HG03108 (cell line): ENCODE data around the gene TMEM131L.
"Not testable (repeated sequence)": the region's sequence is repeated elsewhere in the genome, so short reads cannot be mapped to it uniquely, and the experiment has no call there.

Experiments
- ATAC-seq: cut with Tn5 transposase; IDR thresholded peaks from one replicate; pipeline ENCODE4 v1.9.1; 2021; ENCODE audit warnings: moderate library complexity; ENCODE audit not compliant: unreplicated experiment

The TMEM131L gene

DNA sequence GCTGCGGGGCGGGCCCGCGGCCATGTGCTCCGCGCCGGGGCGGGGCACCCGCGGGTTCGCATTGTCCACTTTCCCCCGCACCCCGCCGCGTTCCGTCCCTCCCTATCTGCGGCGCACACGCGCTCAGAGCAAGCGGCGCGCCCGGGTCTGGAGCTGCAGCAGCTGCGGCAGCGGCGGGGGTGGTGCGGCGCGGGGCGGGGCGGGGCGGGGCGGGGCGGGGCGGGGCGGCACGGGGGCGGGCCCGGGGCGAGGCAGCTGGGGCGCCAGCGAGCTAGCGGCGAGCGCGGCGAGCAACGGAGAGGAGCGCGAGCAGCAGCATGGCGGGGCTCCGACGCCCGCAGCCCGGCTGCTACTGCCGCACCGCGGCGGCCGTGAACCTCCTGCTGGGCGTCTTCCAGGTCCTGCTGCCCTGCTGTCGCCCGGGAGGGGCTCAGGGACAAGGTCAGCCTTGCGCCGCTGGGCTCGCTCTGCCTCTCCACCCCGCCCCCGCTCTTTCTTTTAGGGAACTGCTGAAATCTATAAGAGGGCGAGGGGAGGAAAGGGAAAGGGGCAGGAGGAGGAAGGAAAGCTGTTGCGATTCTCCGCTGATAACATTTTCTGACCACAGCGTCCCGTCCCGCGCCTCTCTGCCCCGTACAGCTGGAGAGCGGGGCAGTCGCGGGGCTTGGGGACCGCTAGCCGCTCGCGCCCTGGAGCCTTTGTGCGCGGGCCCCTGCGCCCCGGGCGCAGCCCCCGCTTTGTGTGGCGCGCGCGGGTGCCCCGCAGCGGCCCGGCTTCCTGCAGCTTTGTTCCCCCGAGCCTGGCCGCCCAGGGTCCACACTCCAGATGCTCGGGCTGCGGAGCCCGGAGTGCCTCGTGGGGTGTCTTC, at the start of gene TMEM131L:
TMEM131L (plus strand) TSS at position 280 of the 868 bp plus-strand sequence; CDS start at position 318, 38 bp downstream.
- ATAC-seq: peak; percentile 35

DNA sequence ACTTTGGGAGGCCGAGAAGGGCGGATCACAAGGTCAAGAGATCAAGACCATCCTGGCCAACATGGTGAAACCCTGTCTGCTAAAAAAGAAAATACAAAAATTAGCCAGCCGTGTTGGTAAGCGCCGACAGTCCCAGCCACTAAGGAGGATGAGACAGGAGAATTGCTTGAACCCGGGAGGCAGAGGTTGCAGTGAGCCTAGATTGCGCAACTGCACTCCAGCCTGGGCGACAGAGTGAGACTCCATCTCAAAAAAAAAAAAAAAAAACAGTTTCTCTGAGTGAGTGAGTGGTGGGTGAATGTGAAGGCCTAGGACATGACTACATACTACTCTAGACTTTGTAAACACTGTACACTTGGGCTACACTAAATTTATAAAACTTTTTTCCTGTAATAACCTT, 49.7 kb upstream of the TMEM131L start:
- not testable (repeated sequence) for ATAC-seq

DNA sequence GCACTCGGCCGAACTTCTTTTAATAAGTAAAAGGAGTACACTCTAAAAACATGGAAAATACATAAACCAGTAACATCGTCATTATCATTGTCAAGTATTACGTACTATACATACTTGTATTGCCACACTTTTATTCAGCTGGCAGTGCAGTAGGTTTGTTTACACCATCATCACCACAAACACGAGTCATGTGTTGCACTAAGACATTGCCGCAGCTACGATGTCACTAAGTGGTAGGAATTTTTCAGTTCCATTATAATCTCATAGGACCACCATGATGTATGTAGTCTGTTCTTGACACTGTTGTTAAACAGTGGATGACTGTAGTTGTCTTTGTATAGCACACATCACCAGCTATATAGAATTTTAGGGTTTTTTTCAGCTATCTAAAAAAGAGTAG, 48.0 kb upstream of the TMEM131L start:
- ATAC-seq: no peak

GRCh38 chr4:153418558-153418957, 47.6 kb upstream of the TMEM131L start:
- no peak for ATAC-seq

DNA sequence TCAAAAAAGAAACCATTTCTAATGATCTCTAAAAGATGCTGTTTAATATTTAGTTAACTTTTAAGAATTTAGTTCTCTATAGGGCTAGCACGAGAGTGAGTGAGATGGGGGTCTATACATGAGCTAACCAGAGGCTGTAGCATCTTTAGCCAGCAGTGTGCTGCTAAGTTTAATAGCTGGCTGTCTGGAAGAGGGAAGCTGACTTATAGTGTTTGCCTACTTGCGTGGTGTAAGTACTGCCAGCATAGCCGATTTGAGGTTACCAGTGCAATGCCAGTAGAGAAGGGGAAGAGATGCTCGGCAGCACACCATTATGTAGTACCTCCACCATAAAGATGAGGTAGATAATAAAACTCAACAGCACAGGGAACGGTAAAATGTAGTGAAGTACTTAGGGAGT, 47.1 kb upstream of the TMEM131L start:
- ATAC-seq: no peak

GRCh38 chr4:153419673-153420278, 46.4 kb upstream of the TMEM131L start:
- ATAC-seq: no peak

DNA sequence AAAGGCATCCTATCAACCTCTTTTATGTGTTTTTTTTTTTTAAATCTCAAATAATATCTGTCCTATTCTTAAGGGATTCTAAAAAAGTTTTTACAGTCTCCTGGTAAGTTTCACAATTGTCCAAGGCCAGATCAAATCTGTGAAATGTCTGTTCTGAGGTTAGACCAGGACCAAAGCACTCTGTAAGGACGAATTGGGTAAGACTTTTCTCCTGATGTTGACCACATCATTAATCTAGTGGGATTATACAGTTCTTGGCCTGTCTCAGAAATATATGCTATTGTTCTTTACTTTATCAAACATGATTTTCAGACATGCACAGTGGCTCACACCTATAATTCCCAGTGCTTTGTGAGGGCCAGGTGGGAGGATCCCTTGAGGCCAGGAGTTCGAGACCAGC, 45.8 kb upstream of the TMEM131L start:
- ATAC-seq: no peak

- no peak for ATAC-seq
Measured at GRCh38 chr4:153421941-153422340, 44.2 kb upstream of the TMEM131L start.

DNA sequence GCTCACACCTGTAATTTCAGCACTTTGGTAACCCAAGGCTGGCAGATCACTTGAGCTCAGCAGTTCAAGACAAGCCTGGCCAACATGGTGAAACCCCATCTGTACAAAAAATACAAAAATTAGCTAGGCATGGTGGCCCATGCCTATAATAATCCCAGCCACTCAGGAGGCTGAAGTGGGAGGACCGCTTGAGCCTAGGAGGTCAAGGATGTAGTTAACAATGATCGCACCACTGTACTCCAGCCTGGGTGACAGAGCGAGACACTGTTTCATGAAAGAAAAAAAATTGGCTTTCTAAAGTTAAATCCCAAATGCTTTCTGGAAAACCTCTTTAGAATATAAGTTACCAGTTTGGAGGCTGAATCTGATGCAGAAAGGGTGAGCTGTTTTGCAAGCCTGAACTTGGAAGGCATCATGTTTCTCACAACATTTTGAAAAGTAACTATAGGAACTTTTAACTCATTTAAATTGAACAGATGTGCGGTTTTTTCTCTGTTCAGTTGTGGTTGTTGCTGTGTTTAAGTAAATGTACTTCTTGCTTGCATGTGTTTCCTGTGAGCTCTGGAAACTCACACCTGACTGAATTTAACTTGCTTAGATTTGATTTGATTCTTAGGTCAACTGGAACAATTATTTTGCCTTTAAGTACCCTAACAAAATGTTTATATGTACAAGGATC, 39.8 kb upstream of the TMEM131L start:
- peak; percentile 67 for ATAC-seq

GRCh38 chr4:153427363-153428071, 38.6 kb upstream of the TMEM131L start:
- no peak for ATAC-seq

- ATAC-seq: no peak
Measured at GRCh38 chr4:153428941-153429475, 37.2 kb upstream of the TMEM131L start.

- ATAC-seq: peak; percentile 81
Measured at GRCh38 chr4:153432965-153433753, 33.0 kb upstream of the TMEM131L start.

DNA sequence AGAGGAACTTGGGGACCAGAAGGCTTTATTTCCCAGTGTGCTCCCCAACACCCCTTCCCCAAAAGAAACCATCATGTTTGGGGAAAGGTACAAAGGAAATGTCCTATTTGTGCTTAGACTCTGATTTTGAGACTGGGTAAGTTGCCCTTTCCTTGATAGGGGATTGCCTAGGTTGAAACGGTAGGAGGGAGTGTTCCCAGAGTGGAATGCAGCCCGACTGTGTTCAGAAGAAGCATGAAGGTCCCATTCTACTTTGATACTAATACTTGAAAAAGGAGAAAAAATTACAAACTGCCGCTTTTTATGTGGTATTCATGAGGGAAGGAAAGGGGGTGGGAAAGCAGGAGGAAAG, 32.4 kb upstream of the TMEM131L start:
- ATAC-seq: no peak

- ATAC-seq: no peak
Measured at GRCh38 chr4:153434190-153434589, 32.0 kb upstream of the TMEM131L start.

DNA sequence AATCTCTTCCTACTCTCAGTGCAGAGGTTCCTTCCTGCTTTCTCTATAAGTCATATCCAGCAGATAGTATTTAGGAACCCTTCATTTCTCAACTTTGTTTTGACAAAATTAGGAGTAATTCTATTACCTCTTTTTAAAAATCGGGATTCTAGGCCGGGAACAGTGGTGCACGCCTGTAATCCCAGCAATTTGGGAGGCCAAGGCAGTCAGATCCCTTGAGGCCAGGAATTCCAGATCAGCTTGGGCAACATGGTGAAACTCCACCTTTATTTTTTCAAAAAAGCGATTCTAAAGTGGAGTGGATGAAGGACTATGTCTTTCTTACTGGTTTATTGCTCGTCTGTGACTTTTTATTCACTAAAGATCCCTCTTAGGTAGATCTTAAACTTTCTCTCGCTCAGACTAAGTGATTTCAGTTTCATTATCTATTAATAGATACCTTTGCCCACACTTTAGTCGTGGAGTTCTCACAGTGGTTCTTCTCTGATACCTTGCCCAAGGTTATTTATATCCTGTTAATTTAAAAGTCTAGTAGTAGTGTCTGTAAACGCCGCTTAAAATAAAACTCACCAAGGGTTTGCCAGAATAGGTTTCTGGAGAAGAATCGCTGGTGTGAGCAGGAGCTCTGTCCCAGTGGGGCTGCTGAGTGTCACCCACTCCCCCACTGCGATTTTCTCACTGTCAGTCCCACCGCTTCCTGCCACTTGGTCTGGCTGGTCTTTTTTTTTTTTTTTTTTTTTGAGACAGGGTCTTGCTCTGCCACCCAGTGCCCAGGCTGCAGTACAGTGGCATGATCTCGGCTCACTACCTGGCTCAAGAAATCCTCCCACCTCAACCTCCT, 27.0 kb upstream of the TMEM131L start:
- ATAC-seq: peak; percentile 72

GRCh38 chr4:153439831-153440230, 26.3 kb upstream of the TMEM131L start:
- no peak for ATAC-seq

DNA sequence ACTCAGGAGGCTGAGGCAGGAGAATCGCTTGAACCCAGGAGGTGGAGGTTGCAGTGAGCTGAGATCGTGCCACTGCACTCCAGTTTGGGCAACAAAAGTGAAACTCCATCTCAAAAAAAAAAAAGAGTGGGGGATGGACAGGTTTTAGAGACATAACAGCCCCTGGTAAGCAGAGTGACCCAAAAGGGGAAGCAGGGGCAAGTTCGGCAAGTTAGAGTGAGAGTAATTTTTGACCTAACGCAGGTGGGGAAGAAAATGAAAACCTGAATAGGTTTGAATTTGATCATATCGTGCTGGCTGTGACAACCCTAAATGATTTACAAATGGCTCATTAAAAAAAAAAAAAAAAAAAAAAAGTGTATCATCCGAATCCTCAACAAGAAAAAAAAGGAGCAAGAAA, 25.7 kb upstream of the TMEM131L start:
- no peak for ATAC-seq

DNA sequence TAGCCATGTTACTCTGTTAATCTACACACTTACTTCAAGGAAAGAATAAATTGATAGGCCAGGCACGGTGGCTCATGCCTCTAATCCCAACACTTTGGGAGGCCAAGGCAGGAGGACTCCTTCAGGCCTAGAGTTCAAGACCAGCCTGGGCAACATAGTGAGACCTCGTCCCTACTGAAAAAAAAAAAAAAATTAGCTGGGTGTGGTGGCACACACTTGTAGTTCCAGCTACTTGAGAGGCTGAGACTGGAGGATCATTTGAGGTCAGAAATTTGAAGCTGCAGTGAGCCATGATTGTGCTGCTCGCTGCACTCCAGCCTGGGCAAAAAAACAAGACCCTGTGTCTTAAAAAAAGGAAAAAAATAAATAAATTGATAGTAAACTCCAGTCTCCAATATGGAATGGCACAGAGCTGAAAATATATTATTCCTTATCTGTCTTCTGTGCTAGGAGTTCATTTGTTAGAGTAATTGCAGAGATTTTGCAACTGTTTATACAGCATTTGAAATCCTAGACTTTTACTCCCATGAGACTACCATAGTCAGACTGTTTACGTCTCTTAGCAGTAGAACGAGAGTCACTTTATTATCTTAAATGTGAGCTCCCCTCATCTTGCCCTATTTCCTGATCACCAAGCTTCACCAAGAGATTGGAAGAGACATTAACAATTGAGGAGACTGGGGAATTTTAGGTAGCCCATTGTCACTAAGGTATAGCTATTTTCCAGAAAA, 18.8 kb upstream of the TMEM131L start:
- no peak for ATAC-seq
